ENCODE data around the gene RHBDF1.
"Not testable (repeated sequence)": the region's sequence is repeated elsewhere in the genome, so short reads cannot be mapped to it uniquely, and the experiment has no call there.

The RHBDF1 gene

GRCh38 chr16:37511-37910 lies 34.9 kb downstream of the RHBDF1 start:
- no peak for DNase-seq (ENCODE audit: low read depth in 2 of 2, low spot score in 1 of 2)

GRCh38 chr16:36336-36984 lies 36.0 kb downstream of the RHBDF1 start:
- DNase-seq (ENCODE audit: low read depth in 2 of 2, low spot score in 1 of 2) = no peak

GRCh38 chr16:35678-36305 lies 36.6 kb downstream of the RHBDF1 start:
- no peak for DNase-seq (ENCODE audit: low read depth in 2 of 2, low spot score in 1 of 2)

GRCh38 chr16:35011-35677 lies 37.3 kb downstream of the RHBDF1 start:
- DNase-seq (ENCODE audit: low read depth in 2 of 2, low spot score in 1 of 2) = no peak

DNA sequence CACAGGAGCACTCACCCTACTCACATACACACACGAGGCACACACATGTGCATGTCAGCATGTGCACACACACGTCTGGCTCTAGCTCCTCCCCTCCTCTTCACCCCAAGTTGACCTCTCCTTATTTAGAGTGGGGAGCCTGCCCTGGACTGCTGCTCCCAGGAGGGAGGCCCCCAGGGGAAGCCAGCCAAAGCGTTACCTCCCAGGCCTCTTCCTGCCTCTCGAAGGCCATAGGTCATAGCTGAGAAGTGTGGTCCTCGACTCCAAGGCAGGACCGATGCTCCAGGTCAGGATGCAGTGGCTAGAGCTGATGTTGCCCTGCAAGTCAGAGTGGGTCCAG lies 37.8 kb downstream of the RHBDF1 start:
- no peak for DNase-seq (ENCODE audit: low read depth in 2 of 2, low spot score in 1 of 2)

- no peak for DNase-seq (ENCODE audit: low read depth in 2 of 2, low spot score in 1 of 2)
Observed at GRCh38 chr16:33877-34647, 38.4 kb downstream of the RHBDF1 start.

GRCh38 chr16:33154-33876 lies 39.1 kb downstream of the RHBDF1 start:
- not testable (repeated sequence) for DNase-seq (ENCODE audit: low read depth in 2 of 2, low spot score in 1 of 2)

DNA sequence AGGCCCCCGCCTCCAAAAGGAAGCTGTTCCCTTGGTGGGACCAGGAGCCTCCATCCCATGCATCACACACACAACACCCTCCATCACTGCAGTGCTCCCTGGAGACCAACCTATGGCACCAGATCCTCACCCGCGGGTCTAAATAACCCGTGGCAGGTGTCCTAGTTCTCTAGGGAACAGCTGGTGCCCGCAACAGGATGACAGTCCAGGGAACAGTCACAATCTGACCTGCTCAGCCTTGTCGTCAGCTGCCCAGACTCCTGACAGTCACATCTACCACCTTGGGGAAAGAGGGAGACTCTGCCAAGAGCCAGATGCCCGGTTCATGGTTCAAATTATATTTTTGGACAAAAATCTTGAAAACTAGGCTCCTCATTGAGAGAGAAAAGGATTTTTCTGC lies 41.8 kb downstream of the RHBDF1 start:
- not testable (repeated sequence) for DNase-seq (ENCODE audit: low read depth in 2 of 2, low spot score in 1 of 2)

- not testable (repeated sequence) for DNase-seq (ENCODE audit: low read depth in 2 of 2, low spot score in 1 of 2)
Observed at GRCh38 chr16:25926-26348, 46.5 kb downstream of the RHBDF1 start.

GRCh38 chr16:24151-24550 lies 48.3 kb downstream of the RHBDF1 start:
- DNase-seq (ENCODE audit: low read depth in 2 of 2, low spot score in 1 of 2) = not testable (repeated sequence)

DNA sequence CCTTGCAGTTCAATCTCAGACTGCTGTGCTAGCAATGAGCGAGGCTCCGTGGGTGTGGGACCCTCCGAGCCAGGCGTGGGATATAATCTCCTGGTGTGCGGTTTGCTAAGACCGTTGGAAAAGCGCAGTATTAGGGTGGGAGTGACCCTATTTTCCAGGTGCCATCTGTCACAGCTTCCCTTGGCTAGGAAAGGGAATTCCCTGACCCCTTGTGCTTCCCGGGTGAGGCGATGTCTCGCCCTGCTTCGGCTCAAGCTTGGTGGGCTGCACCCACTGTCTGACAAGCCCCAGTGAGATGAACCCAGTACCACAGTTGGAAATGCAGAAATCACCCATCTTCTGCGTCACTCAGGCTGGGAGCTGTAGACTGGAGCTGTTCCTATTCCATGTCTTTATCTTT lies 51.5 kb downstream of the RHBDF1 start:
- DNase-seq (ENCODE audit: low read depth in 2 of 2, low spot score in 1 of 2) = not testable (repeated sequence)

DNA sequence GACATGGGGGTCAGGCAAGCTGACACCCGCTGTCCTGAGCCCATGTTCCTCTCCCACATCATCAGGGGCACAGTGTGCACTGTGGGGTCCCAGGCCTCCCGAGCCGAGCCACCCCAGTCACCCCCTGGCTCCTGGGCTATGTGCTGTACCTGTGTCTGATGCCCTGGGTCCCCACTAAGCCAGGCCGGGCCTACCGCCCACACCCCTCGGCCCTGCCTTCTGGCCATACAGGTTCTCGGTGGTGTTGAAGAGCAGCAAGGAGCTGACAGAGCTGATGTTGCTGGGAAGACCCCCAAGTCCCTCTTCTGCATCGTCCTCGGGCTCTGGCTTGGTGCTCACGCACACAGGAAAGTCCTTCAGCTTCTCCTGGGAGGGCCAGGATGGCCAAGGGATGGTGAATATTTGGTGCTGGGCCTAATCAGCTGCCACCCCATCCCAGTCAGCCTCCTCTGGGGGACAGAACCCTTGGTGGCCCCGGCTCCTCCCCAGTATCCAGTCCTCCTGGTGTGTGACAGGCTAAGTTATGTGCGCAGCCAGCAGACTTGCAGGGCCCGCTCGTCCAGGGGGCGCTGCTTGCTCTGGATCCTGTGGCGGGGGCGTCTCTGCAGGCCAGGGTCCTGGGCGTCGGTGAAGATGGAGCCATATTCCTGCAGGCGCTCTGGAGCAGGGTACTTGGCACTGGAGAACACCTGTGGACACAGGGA lies 55.2 kb downstream of the RHBDF1 start:
- not testable (repeated sequence) for DNase-seq (ENCODE audit: low read depth in 2 of 2, low spot score in 1 of 2)

DNA sequence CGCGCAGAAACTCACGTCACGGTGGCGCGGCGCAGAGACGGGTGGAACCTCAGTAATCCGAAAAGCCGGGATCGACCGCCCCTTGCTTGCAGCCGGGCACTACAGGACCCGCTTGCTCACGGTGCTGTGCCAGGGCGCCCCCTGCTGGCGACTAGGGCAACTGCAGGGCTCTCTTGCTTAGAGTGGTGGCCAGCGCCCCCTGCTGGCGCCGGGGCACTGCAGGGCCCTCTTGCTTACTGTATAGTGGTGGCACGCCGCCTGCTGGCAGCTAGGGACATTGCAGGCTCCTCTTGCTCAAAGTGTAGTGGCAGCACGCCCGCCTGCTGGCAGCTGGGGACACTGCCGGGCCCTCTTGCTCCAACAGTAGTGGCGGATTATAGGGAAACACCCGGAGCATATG lies 61.7 kb downstream of the RHBDF1 start:
- peak; percentile 73 to 75 for DNase-seq (ENCODE audit: low read depth in 2 of 2, low spot score in 1 of 2)

GRCh38 chr16:9903-10665 lies 62.3 kb downstream of the RHBDF1 start:
- DNase-seq (ENCODE audit: low read depth in 2 of 2, low spot score in 1 of 2) = no peak
